Measurements from ENCODE around the gene AIG1. TPM values are rescaled to one million over a fixed set of nuclear protein-coding genes. Genes with fewer than 3 reads are reported as not detected.
"Not testable (repeated sequence)": the region's sequence is repeated elsewhere in the genome, so short reads cannot be mapped to it uniquely, and the experiment has no call there.

AIG1 gene
- 10 to 100 TPM; 26.1 to 28.0 TPM for total RNA-seq

- peaks cover 28% of the 10 kb centered on the region for H3K4me1 Mint-ChIP-seq (ENCODE audit: low read depth)
- intact Hi-C loops (cut with micrococcal nuclease) = loop anchor here (1.0 to 5.0 kb wide), 4 partner anchors 78 to 914 kb away; partner anchors contain the start of genes ADAT2, LTV1, NMBR and PEX3
- H3K4me3 Mint-ChIP-seq = peak within 1 kb of the TSS; percentile 89
- CTCF ChIA-PET = interaction anchor here (0.6 to 1.5 kb wide), 2 partner anchors 34 to 144 kb away, joined by 3 to 4 read pairs; no protein-coding TSS in a partner anchor
- H3K27me3 Mint-ChIP-seq (ENCODE audit: low read depth) = no peaks in the 10 kb centered on the region
- H3K9me3 Mint-ChIP-seq = no peaks in the 10 kb centered on the region
- DNase-seq = peak; percentile 60
- H3K36me3 Mint-ChIP-seq (ENCODE audit: low read depth) = peaks cover 5% of the 10 kb centered on the region
- peak within 1 kb of the TSS; percentile 91 for H3K27ac Mint-ChIP-seq
Measured at GRCh38 chr6:143060806-143061596, at the start of gene AIG1. Gene AIG1, plus strand, starts transcription at chr6:143060889. Its CDS starts 37 bp downstream, at chr6:143060926.

- no peak for DNase-seq
- peaks cover 8% of the 10 kb centered on the region for H3K4me1 Mint-ChIP-seq (ENCODE audit: low read depth)
- CTCF ChIA-PET = no interaction called here
- H3K27ac Mint-ChIP-seq = no peak overlapping the region
- intact Hi-C loops (cut with micrococcal nuclease) = no loop called here
- H3K36me3 Mint-ChIP-seq (ENCODE audit: low read depth) = peaks cover 1% of the 10 kb centered on the region
- no peaks in the 10 kb centered on the region for H3K27me3 Mint-ChIP-seq (ENCODE audit: low read depth)
- no peak overlapping the region for H3K4me3 Mint-ChIP-seq
- H3K9me3 Mint-ChIP-seq = peaks cover 4% of the 10 kb centered on the region
Measured at GRCh38 chr6:143014764-143015163, 45.9 kb upstream of the AIG1 start.

GRCh38 chr6:143015300-143015706 is 45.4 kb upstream of the AIG1 start:
- Mint-ChIP-seq H3K27me3 (ENCODE audit: low read depth) (no peaks in the 10 kb centered on the region), H3K9me3 (peaks cover 4% of the 10 kb centered on the region), H3K27ac (no peak overlapping the region), H3K36me3 (ENCODE audit: low read depth) (peaks cover 1% of the 10 kb centered on the region), H3K4me3 (no peak overlapping the region), H3K4me1 (ENCODE audit: low read depth) (peaks cover 8% of the 10 kb centered on the region)
- intact Hi-C loops (cut with micrococcal nuclease) = no loop called here
- CTCF ChIA-PET = no interaction called here
- DNase-seq = peak; percentile 14

- H3K4me1 Mint-ChIP-seq (ENCODE audit: low read depth) = peaks cover 8% of the 10 kb centered on the region
- H3K36me3 Mint-ChIP-seq (ENCODE audit: low read depth) = peaks cover 1% of the 10 kb centered on the region
- H3K27me3 Mint-ChIP-seq (ENCODE audit: low read depth) = no peaks in the 10 kb centered on the region
- H3K9me3 Mint-ChIP-seq = peaks cover 9% of the 10 kb centered on the region
- CTCF ChIA-PET = interaction anchor here (0.7 to 1.6 kb wide), 3 partner anchors 8 to 544 kb away, joined by 3 to 6 read pairs (median 5); no protein-coding TSS in a partner anchor
- no peak overlapping the region for H3K4me3 Mint-ChIP-seq
- intact Hi-C loops (cut with micrococcal nuclease) = no loop called here
- no peak overlapping the region for H3K27ac Mint-ChIP-seq
- no peak for DNase-seq
Measured at GRCh38 chr6:143018955-143019354, 41.7 kb upstream of the AIG1 start.

DNA sequence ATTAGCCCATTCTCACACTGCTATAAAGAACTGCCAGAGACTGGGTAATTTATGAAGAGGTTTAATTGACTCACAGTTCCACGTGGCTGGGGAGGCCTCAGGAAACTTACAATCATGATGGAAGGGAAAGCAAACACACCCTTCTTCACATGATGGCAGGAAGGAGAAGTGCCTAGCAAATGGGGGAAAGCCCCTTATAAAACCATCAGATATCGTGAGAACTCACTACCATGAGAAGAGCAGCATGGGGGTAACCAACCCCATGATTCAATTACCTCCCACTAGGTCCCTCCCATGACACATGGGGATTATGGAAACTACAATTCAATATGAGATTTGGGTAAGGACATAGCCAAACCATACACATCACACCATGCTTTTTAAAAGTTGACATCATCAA is 39.8 kb upstream of the AIG1 start:
- H3K36me3 Mint-ChIP-seq (ENCODE audit: low read depth); H3K4me1 Mint-ChIP-seq (ENCODE audit: low read depth); H3K4me3 Mint-ChIP-seq; H3K27me3 Mint-ChIP-seq (ENCODE audit: low read depth); intact Hi-C loops (cut with micrococcal nuclease); CTCF ChIA-PET; DNase-seq; H3K9me3 Mint-ChIP-seq; H3K27ac Mint-ChIP-seq: not testable (repeated sequence)

DNA sequence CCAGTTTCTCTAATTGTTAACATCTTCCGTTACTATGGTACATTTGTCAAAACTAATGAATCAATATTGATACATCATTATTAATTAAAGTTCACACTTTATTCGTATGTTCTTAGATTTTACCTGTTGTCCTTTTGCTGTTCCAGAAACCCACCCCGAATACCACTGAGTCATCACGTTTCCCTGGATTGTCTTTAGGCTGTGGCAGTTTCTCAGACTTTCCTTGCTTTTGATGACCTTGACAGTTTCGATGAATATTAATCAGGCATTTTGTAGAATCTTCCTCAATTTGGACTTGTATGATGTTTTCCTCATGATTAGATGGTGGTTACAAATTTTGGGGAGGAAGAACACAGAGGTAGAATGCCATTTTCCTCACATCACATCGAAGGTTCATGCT is 39.1 kb upstream of the AIG1 start:
- Mint-ChIP-seq H3K4me1 (ENCODE audit: low read depth) (peaks cover under 1% of the 10 kb centered on the region), H3K27ac (no peak overlapping the region), H3K27me3 (ENCODE audit: low read depth) (no peaks in the 10 kb centered on the region), H3K4me3 (no peak overlapping the region), H3K9me3 (peaks cover 9% of the 10 kb centered on the region), H3K36me3 (ENCODE audit: low read depth) (no peaks in the 10 kb centered on the region)
- intact Hi-C loops (cut with micrococcal nuclease) = no loop called here
- CTCF ChIA-PET = no interaction called here
- no peak for DNase-seq

- H3K27me3 Mint-ChIP-seq (ENCODE audit: low read depth) = no peaks in the 10 kb centered on the region
Measured at GRCh38 chr6:143022587-143022986, 38.1 kb upstream of the AIG1 start.

GRCh38 chr6:143023695-143024094 is 37.0 kb upstream of the AIG1 start:
- Mint-ChIP-seq H3K9me3 (peaks cover 9% of the 10 kb centered on the region), H3K4me3 (no peak overlapping the region), H3K4me1 (ENCODE audit: low read depth) (peaks cover 7% of the 10 kb centered on the region), H3K36me3 (ENCODE audit: low read depth) (no peaks in the 10 kb centered on the region), H3K27ac (no peak overlapping the region), H3K27me3 (ENCODE audit: low read depth) (no peaks in the 10 kb centered on the region)
- no peak for DNase-seq
- intact Hi-C loops (cut with micrococcal nuclease) = no loop called here
- CTCF ChIA-PET = interaction anchor here (1.3 to 5.2 kb wide), 2 partner anchors 324 to 331 kb away, joined by 3 to 73 read pairs; no protein-coding TSS in a partner anchor

More at GRCh38 chr6:143022587-143022986, 38.1 kb upstream of the AIG1 start:
- Mint-ChIP-seq H3K4me1 (ENCODE audit: low read depth) (peaks cover 7% of the 10 kb centered on the region), H3K27ac (no peak overlapping the region), H3K9me3 (peaks cover 9% of the 10 kb centered on the region), H3K36me3 (ENCODE audit: low read depth) (no peaks in the 10 kb centered on the region), H3K4me3 (no peak overlapping the region)
- intact Hi-C loops (cut with micrococcal nuclease) = no loop called here
- CTCF ChIA-PET = interaction anchor here (5.2 kb wide), 1 partner anchor 330 kb away, joined by 73 read pairs; no protein-coding TSS in a partner anchor
- DNase-seq = no peak

GRCh38 chr6:143024977-143025376 is 35.7 kb upstream of the AIG1 start:
- DNase-seq = no peak
- CTCF ChIA-PET = interaction anchor here (0.7 to 5.2 kb wide), 3 partner anchors 32 to 332 kb away, joined by 3 to 73 read pairs (median 5); no protein-coding TSS in a partner anchor
- H3K36me3 Mint-ChIP-seq (ENCODE audit: low read depth) = no peaks in the 10 kb centered on the region
- no peak overlapping the region for H3K4me3 Mint-ChIP-seq
- peaks cover 7% of the 10 kb centered on the region for H3K4me1 Mint-ChIP-seq (ENCODE audit: low read depth)
- peaks cover 9% of the 10 kb centered on the region for H3K9me3 Mint-ChIP-seq
- no peak overlapping the region for H3K27ac Mint-ChIP-seq
- no peaks in the 10 kb centered on the region for H3K27me3 Mint-ChIP-seq (ENCODE audit: low read depth)
- intact Hi-C loops (cut with micrococcal nuclease) = loop anchor here (5.0 kb wide), 1 partner anchor 243 kb away; no protein-coding TSS in a partner anchor

DNA sequence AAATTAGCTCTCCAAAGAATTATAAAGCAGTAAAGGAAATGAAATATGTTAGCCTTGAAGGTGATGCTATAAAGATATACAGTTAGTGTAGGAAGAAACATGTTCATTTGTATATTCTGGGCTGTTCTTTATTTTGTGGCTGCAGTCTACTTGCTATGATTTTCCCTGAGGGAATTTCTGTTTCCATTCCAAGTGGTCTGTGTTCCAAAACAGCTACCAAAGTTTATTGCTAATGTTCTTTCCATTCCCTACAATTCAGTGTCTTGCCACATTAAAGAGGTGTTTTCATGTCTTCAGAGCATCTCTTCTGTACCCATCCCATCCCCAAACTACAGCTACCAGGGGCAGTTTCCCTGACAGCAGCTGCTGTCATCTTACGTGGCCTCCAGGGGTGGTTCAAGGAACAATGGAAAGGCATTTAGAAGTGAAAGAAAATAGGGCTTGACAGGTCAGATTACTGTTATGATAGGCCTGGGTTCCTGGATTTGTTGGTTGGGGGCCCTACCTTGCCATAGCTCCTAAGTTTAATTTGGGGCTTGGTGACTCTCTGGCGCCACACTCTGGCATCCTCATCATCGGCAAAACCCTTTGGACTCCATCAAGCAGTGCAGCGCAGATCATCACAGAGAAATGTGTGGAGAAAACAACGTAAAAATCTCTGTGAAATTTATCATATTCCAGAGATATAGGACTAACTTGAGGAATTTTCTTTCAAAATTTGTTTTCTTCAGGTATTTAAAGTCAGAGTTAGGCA is 33.8 kb upstream of the AIG1 start:
- Mint-ChIP-seq H3K27ac (no peak overlapping the region), H3K9me3 (peaks cover 4% of the 10 kb centered on the region), H3K27me3 (ENCODE audit: low read depth) (no peaks in the 10 kb centered on the region), H3K36me3 (ENCODE audit: low read depth) (no peaks in the 10 kb centered on the region), H3K4me1 (ENCODE audit: low read depth) (peaks cover 7% of the 10 kb centered on the region), H3K4me3 (no peak overlapping the region)
- CTCF ChIA-PET = interaction anchor here (0.6 to 5.2 kb wide), 42 partner anchors 8 to 552 kb away, joined by 3 to 73 read pairs (median 4); partner anchors contain the start of gene AIG1
- intact Hi-C loops (cut with micrococcal nuclease) = loop anchor here (1.0 to 5.0 kb wide), 7 partner anchors 80 to 553 kb away; no protein-coding TSS in a partner anchor
- peak; percentile 76 for DNase-seq

DNA sequence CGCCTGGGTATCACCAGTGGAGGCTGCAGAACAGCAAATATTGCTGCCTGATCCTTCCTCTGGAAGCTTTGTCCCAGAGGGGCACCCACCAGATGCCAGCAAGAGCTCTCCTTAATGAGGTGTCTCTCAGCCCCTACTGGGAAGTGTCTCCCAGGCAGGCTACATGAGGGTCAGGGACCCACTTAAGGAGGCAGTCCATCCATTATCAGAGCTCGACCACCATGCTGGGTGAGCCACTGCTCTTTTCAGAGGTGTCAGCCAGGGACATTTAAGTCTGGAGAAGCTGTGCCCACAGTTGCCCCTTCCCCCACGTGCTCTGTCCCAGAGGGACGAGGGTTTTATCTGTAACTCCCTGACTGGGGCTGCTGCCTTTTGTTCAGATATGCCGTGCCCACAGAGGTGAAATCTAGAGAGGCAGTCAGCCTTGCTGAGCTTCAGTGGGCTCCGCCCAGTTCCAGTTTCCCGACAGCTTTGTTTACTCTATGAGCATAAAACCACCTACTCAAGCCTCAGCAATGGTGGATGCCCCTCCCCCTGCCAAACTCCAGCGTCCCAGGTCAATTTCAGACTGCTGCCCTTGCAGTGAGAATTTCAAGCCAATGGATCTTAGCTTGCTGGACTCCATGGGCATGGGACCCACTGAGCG is 25.9 kb upstream of the AIG1 start:
- intact Hi-C loops (cut with micrococcal nuclease) = no loop called here
- Mint-ChIP-seq H3K27ac (no peak overlapping the region), H3K36me3 (ENCODE audit: low read depth) (no peaks in the 10 kb centered on the region), H3K4me3 (no peak overlapping the region), H3K4me1 (ENCODE audit: low read depth) (peaks cover 8% of the 10 kb centered on the region), H3K9me3 (no peaks in the 10 kb centered on the region), H3K27me3 (ENCODE audit: low read depth) (no peaks in the 10 kb centered on the region)
- DNase-seq = no peak
- CTCF ChIA-PET = interaction anchor here (1.4 kb wide), 1 partner anchor 8 kb away, joined by 5 read pairs; no protein-coding TSS in a partner anchor

DNA sequence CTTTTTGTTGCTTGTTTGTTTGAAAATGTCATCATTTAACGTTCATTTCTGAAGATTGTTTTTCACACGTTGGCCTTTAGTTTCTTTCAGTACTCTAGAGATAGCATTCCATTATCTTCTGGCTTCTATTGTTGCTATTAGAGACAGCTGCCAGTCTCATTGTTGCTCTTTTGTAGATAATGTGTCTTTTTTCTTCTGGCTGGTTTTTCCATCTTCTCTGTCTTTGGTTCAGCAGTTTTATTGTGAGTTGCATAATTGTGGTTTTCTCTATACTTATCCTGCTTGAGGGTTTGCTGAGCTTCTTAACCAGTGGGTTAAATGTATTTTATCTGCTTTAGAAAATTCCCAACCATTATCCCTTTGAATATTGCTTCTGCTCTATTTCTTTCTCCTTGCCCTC is 23.2 kb upstream of the AIG1 start:
- peaks cover 13% of the 10 kb centered on the region for H3K4me1 Mint-ChIP-seq (ENCODE audit: low read depth)
- H3K27me3 Mint-ChIP-seq (ENCODE audit: low read depth) = no peaks in the 10 kb centered on the region
- H3K27ac Mint-ChIP-seq = no peak overlapping the region
- H3K9me3 Mint-ChIP-seq = no peaks in the 10 kb centered on the region
- no peaks in the 10 kb centered on the region for H3K36me3 Mint-ChIP-seq (ENCODE audit: low read depth)
- no peak overlapping the region for H3K4me3 Mint-ChIP-seq
- DNase-seq = no peak
- intact Hi-C loops (cut with micrococcal nuclease) = no loop called here
- CTCF ChIA-PET = no interaction called here

All from activated naive CD4-positive, alpha-beta T cell treated with anti-CD3 and anti-CD28 coated beads for 36 hours (primary cell).